Lower leg skin (tissue), 4 donors: ENCODE measurements around the gene SLTM. TPM values are rescaled to one million over a fixed set of nuclear protein-coding genes. Genes with fewer than 3 reads are reported as not detected.
"Not testable (repeated sequence)": the region's sequence is repeated elsewhere in the genome, so short reads cannot be mapped to it uniquely, and the experiment has no call there.

Experiments used
- DNase-seq, 2 donors: peaks; one replicate each; pipeline ENCODE4 v3.0.0-alpha.2; 2019; ENCODE audit warnings: low spot score in 2 of 2
- H3K4me3 ChIP-seq: fragments of 200-600 bp; sonication (generic); 2 replicates; pipeline ENCODE4 v1.5.1; 2017; ENCODE audit warnings: mild to moderate bottlenecking, low read depth; ENCODE audit not compliant: poor library complexity, severe bottlenecking
- CTCF ChIP-seq, 3 donors: fragments of 450-650 bp; IDR thresholded peaks; one replicate each; pipeline ENCODE4 v1.5.1; 2016; ENCODE audit warnings: antibody characterized with exemption in 3 of 3, mild to moderate bottlenecking in 3 of 3, moderate library complexity in 2 of 3
- POLR2A ChIP-seq, 2 donors: fragments of 450-650 bp; IDR thresholded peaks; one replicate each; pipeline ENCODE4 v1.6.1; 2016 to 2017; ENCODE audit warnings: antibody characterized with exemption in 2 of 2, mild to moderate bottlenecking in 1 of 2, moderate library complexity in 1 of 2
- WGBS, 2 donors: methylation state at CpG; one replicate each; pipeline ENCODE4 v1.1.5; 2018; 5-methylcytosine and 5-hydroxymethylcytosine counted together
- intact Hi-C: fragments of 100-400 bp; cut with DNase I; formaldehyde crosslinking; loops from one replicate; pipeline ENCODE4 v1.15.0; 2023; ENCODE audit warnings: low total_unique reads
- total RNA-seq, 4 donors: library from RNA; depleted of rRNA; stranded (reverse); fragments of >200 nt; gene quantifications; one replicate each; pipeline ENCODE4 v1.1.0, GENCODE V29; 2016

SLTM gene
- total RNA-seq, 4 donors from 2014 or later = 85.3 to 125 (median 93.3) TPM

DNA sequence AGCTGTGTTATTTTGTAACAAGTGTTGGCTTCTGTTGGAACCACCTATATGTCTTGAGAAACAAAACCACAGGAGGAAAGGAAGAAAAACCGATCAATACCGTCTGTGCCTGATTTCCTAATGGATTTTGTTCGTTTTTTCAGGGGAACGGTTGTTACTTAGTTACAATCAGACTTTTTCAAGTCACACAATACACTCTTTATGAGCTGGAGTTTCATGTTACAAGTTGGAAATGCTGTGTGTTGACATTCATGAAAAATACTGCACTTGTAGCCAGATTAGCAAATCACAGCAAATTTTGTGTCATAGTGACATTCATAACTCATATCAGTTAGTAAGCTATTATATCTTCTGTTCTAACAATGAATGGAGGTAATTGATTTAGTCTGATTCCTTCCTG, 78.9 kb downstream of the SLTM start:
- no peak overlapping the region for H3K4me3 ChIP-seq
- DNase-seq = no peak
- TF ChIP-seq CTCF (IDR thresholded peaks at IDR 0.05) (no peak), POLR2A (IDR thresholded peaks at IDR 0.05) (no peak)
- 75 to 81% methylated on average over 4 of the region's 4 CpGs for WGBS, 2 donors
- intact Hi-C loops = no loop called here

DNA sequence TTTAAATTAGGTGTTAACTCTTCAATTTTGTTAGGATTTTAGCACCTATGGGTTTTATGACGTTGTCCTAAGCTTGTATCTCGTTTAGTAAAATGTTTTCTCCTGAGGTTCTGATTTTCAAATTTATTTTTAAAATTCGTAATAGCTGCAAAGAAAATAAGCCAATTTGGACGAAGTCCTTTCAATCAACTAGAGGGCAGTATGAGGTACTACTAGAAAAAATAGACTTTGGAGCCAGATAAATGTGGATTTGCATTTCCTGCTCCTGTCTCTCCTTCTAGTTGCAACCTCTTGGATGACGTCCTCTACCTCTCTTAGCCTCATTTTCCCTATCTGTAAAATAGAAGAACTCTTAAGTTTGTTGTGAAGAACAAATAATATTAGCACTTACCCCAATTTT, 81.1 kb downstream of the SLTM start:
- DNase-seq = no peak
- no peak overlapping the region for H3K4me3 ChIP-seq
- intact Hi-C loops = no loop called here
- WGBS, 2 donors = 82 to 84% methylated on average over 5 of the region's 5 CpGs
- no peak for TF ChIP-seq POLR2A (IDR thresholded peaks at IDR 0.05)
- TF ChIP-seq CTCF (IDR thresholded peaks at IDR 0.05) = no peak

- H3K4me3 ChIP-seq, intact Hi-C loops, DNase-seq: not testable (repeated sequence)
- 96 to 98% methylated on average over 3 of the region's 3 CpGs for WGBS, 2 donors
Observed at GRCh38 chr15:58851205-58851604, 82.3 kb downstream of the SLTM start.

- H3K4me3 ChIP-seq = no peak overlapping the region
- TF ChIP-seq CTCF (IDR thresholded peaks at IDR 0.05) (no peak), POLR2A (IDR thresholded peaks at IDR 0.05) (no peak)
- DNase-seq = no peak
- WGBS, 2 donors = 97 to 98% methylated on average over 4 of the region's 4 CpGs
- intact Hi-C loops = no loop called here
Observed at GRCh38 chr15:58842713-58843396, 90.6 kb downstream of the SLTM start.

DNA sequence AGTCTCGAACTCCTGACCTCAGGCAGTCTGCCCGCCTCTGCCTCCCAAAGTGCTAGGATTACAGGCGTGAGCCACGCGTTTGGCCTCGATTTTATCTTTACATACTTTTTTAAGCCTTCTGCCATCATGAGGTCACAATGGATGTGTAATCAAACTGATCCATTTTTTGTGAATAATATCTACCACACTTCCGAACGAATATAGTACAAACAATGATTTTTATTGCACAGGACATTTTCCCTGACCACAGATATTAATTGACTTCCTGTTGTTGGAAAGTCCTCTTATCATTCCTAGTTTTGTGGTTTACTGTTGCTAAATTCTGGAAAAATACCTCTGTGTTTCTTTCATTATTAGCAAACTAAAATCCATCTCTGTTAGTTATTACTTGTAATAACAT, 93.4 kb downstream of the SLTM start:
- intact Hi-C loops = no loop called here
- no peak overlapping the region for H3K4me3 ChIP-seq
- TF ChIP-seq CTCF (IDR thresholded peaks at IDR 0.05) (no peak), POLR2A (IDR thresholded peaks at IDR 0.05) (no peak)
- DNase-seq = no peak
- WGBS, 2 donors = 90 to 93% methylated on average over 8 of the region's 8 CpGs

GRCh38 chr15:58839485-58839884, 94.0 kb downstream of the SLTM start:
- intact Hi-C loops = no loop called here
- no peak for DNase-seq
- no peak overlapping the region for H3K4me3 ChIP-seq
- 87 to 100% methylated on average over 1 of the region's 1 CpG for WGBS, 2 donors
- TF ChIP-seq CTCF (IDR thresholded peaks at IDR 0.05) (no peak), POLR2A (IDR thresholded peaks at IDR 0.05) (no peak)

DNA sequence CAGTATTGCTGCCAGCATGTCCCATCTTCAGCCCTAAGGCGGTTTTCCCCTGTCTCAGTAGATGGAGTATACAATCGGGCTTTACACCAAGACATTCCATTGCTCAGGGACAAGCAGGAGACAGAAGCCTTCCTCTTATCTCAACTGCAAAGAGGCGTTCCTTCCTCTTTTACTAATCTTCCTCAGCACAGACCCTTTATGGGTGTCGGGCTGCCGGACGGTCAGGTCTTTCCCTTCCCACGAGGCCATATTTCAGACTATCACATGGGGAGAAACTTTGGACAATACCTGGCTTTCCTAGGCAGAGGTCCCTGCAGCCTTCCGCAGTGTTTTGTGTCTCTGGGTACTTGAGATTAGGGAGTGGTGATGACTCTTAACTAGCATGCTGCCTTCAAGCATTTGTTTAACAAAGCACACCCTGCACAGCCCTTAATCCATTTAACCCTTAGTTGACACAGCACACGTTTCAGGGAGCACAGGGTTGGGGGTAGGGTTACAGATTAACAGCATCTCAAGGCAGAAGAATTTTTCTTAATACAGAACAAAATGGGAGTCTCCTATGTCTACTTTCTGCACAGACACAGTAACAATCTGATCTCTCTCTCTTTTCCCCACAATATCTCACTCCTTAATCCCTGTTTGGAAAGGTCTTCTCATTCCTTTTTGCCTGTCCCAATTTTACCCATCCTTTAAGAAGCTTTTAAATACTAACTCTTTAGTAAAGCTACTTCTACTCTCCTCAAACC, 99.6 kb downstream of the SLTM start:
- intact Hi-C loops, H3K4me3 ChIP-seq, DNase-seq: not testable (repeated sequence)
- WGBS, 2 donors = 73% methylated on average over 9 of the region's 9 CpGs
